IMR-90 (cell line): ENCODE measurements around the gene TUBB6. TPM values are rescaled to one million over a fixed set of nuclear protein-coding genes. Genes with fewer than 3 reads are reported as not detected.

Experiments used
- ATAC-seq: fragments of 200-7000 bp; cut with Tn5 transposase; 2 replicates; pipeline ENCODE4 v1.9.1; 2020; ENCODE audit warnings: low read depth, mild to moderate bottlenecking, moderate library complexity
- BruUV-seq: library from RNA; stranded (reverse); fragments of 400-500 nt; replicated peaks from 2 replicates; lab custom pipeline; 2021; lab: Mats Ljungman, UMichigan
- CTCF ChIA-PET: fragments of 300-600 bp; formaldehyde crosslinking; extraction: SDS; loops from one replicate; lab custom pipeline; 2021; ENCODE audit warnings: antibody characterized with exemption; lab: Yijun Ruan, JAX
- POLR2A ChIA-PET: fragments of 300-600 bp; sonication (Branson Sonifier 250); formaldehyde crosslinking; loops from one replicate; lab custom pipeline; 2022; ENCODE audit warnings: antibody characterized with exemption; ENCODE audit not compliant: unreplicated experiment; lab: Charles Lee
- DNase-seq: peaks from one replicate; pipeline ENCODE4 v3.0.0; 2013
- H2AFZ ChIP-seq: replicated peaks from 2 replicates; pipeline ENCODE3; 2013; ENCODE audit warnings: low read length, mild to moderate bottlenecking; ENCODE audit not compliant: poor library complexity
- H2AK5ac ChIP-seq: 2 replicates; pipeline ENCODE4 v1.6.1; 2013; ENCODE audit warnings: low read depth, low read length, inconsistent platforms
- H2AK9ac ChIP-seq: replicated peaks from 2 replicates; pipeline ENCODE3; 2013; ENCODE audit warnings: mild to moderate bottlenecking, low read depth, low read length, moderate library complexity; ENCODE audit not compliant: poor library complexity
- H2BK120ac ChIP-seq: 2 replicates; pipeline ENCODE4 v1.6.1; 2013; ENCODE audit warnings: low read depth, low read length, inconsistent platforms
- H2BK15ac ChIP-seq: 3 replicates; pipeline ENCODE4 v1.6.1; 2013; ENCODE audit warnings: low read depth, low read length, inconsistent platforms
- H2BK20ac ChIP-seq: 2 replicates; pipeline ENCODE4 v1.6.1; 2013; ENCODE audit warnings: low read depth, mild to moderate bottlenecking, inconsistent platforms, low read length, moderate library complexity
- H2BK5ac ChIP-seq: 2 replicates; pipeline ENCODE4 v1.6.1; 2013; ENCODE audit warnings: mild to moderate bottlenecking, low read depth, low read length, inconsistent platforms; ENCODE audit not compliant: poor library complexity, severe bottlenecking
- H3K14ac ChIP-seq: replicated peaks from 2 replicates; pipeline ENCODE4 v1.6.1; 2013; ENCODE audit warnings: low read depth, low read length, inconsistent platforms
- H3K18ac ChIP-seq: 2 replicates; pipeline ENCODE4 v1.6.1; 2013; ENCODE audit warnings: low read depth, low read length, control low read depth
- H3K23ac ChIP-seq: 2 replicates; pipeline ENCODE4 v1.6.1; 2013; ENCODE audit warnings: low read depth, low read length, inconsistent platforms
- H3K27ac ChIP-seq: 2 replicates; pipeline ENCODE4 v1.5.1; 2013; ENCODE audit warnings: mild to moderate bottlenecking, control low read depth, low read length; ENCODE audit not compliant: insufficient read depth
- H3K27me3 ChIP-seq: 2 replicates; pipeline ENCODE4 v1.6.1; 2013; ENCODE audit warnings: low read length; ENCODE audit not compliant: control insufficient read depth, insufficient read depth
- H3K36me3 ChIP-seq: 2 replicates; pipeline ENCODE4 v1.6.1; 2013; ENCODE audit warnings: low read length, mixed read lengths; ENCODE audit not compliant: control insufficient read depth, insufficient read depth
- H3K4ac ChIP-seq: 2 replicates; pipeline ENCODE4 v1.6.1; 2013; ENCODE audit warnings: low read depth, low read length, inconsistent platforms
- H3K4me1 ChIP-seq: 2 replicates; pipeline ENCODE4 v1.6.1; 2013; ENCODE audit warnings: low read length, mixed read lengths; ENCODE audit not compliant: control insufficient read depth, insufficient read depth
- H3K4me2 ChIP-seq: 2 replicates; pipeline ENCODE4 v1.6.1; 2013; ENCODE audit warnings: low read depth, mild to moderate bottlenecking, control low read depth, low read length, moderate library complexity
- H3K4me3 ChIP-seq: 2 replicates; pipeline ENCODE4 v1.5.1; 2013; ENCODE audit warnings: low read depth, mild to moderate bottlenecking, control low read depth, low read length, moderate library complexity; ENCODE audit not compliant: insufficient read depth
- H3K56ac ChIP-seq: 2 replicates; pipeline ENCODE4 v1.6.1; 2013; ENCODE audit warnings: low read length, inconsistent platforms; ENCODE audit not compliant: insufficient read depth; ENCODE audit errors: extremely low read depth
- H3K79me1 ChIP-seq, 2 experiments: 2 replicates each; pipeline ENCODE4 v1.6.1; 2013; ENCODE audit warnings: low read length in 2 of 2, inconsistent platforms in 1 of 2, low read depth in 1 of 2
- H3K9ac ChIP-seq: 2 replicates; pipeline ENCODE4 v1.6.1; 2013; ENCODE audit warnings: low read depth, low read length, control low read depth
- H3K9me1 ChIP-seq: 2 replicates; pipeline ENCODE4 v1.6.1; 2013; ENCODE audit warnings: low read length, inconsistent platforms; ENCODE audit not compliant: insufficient read depth
- H3K9me3 ChIP-seq: 2 replicates; pipeline ENCODE4 v1.6.1; 2013; ENCODE audit warnings: low read length; ENCODE audit not compliant: control insufficient read depth, insufficient read depth
- H4K20me1 ChIP-seq: 2 replicates; pipeline ENCODE4 v1.6.1; 2013; ENCODE audit warnings: low read length, inconsistent platforms; ENCODE audit not compliant: insufficient read depth
- H4K5ac ChIP-seq: 2 replicates; pipeline ENCODE4 v1.6.1; 2013; ENCODE audit warnings: mild to moderate bottlenecking, low read depth, low read length, control low read depth
- H4K8ac ChIP-seq, 2 experiments: 2 replicates each; pipeline ENCODE4 v1.6.1; 2013; ENCODE audit warnings: low read depth in 2 of 2, low read length in 2 of 2, control low read depth in 1 of 2, inconsistent platforms in 1 of 2
- H4K91ac ChIP-seq: 2 replicates; pipeline ENCODE4 v1.6.1; 2013; ENCODE audit warnings: low read depth, low read length, inconsistent platforms; ENCODE audit not compliant: insufficient read depth
- CEBPB ChIP-seq: IDR thresholded peaks from 2 replicates; pipeline ENCODE4 v1.6.1; 2012; ENCODE audit warnings: low read depth, low read length, improper control_type of control experiment
- MAZ ChIP-seq: IDR thresholded peaks from 2 replicates; pipeline ENCODE4 v1.6.1; 2012; ENCODE audit warnings: low read depth, mild to moderate bottlenecking, low read length, improper control_type of control experiment, moderate library complexity, borderline replicate concordance
- POLR2A ChIP-seq: IDR thresholded peaks from 2 replicates; pipeline ENCODE4 v1.6.1; 2012; ENCODE audit warnings: mild to moderate bottlenecking, low read depth, low read length
- RAD21 ChIP-seq: IDR thresholded peaks from 2 replicates; pipeline ENCODE4 v1.6.1; 2012; ENCODE audit warnings: low read length, improper control_type of control experiment
- RCOR1 ChIP-seq: IDR thresholded peaks from 2 replicates; pipeline ENCODE4 v1.6.1; 2012; ENCODE audit warnings: mild to moderate bottlenecking, low read length, improper control_type of control experiment; ENCODE audit not compliant: insufficient replicate concordance
- SMC3 ChIP-seq: fragments of 150-350 bp; IDR thresholded peaks from 2 replicates; pipeline ENCODE4 v1.6.1; 2016; ENCODE audit warnings: low read depth, mild to moderate bottlenecking, antibody characterized with exemption, low read length, moderate library complexity
- WGBS, 2 experiments: methylation state at CpG; one replicate each; pipeline versions ENCODE4 v1.1.5 to v1.1.7; 2013; ENCODE audit warnings: missing lambda C conversion rate in 2 of 2; ENCODE audit not compliant: insufficient read length in 1 of 2; ENCODE audit errors: extremely low coverage in 2 of 2; 5-methylcytosine and 5-hydroxymethylcytosine counted together
- dilution Hi-C: fragments of 300-500 bp; cut with HindIII; formaldehyde crosslinking; loops from one replicate; pipeline ENCODE4 v1.14.3; 2018; ENCODE audit warnings: low sequenced_read_pairs; ENCODE audit not compliant: unreplicated experiment
- in situ Hi-C: fragments of 300-500 bp; cut with MboI; formaldehyde crosslinking; loops from 3 replicates; pipeline ENCODE4 v1.14.3; 2019; ENCODE audit warnings: low sequenced_read_pairs, inconsistent platforms, mixed read lengths
- intact Hi-C: fragments of 100-400 bp; cut with micrococcal nuclease; formaldehyde crosslinking; loops from 2 replicates; pipeline ENCODE4 v1.10.0; 2022
- polyA plus RNA-seq, 3 experiments: library from polyadenylated mRNA; depleted of rRNA; stranded (reverse); fragments of >200 nt; gene quantifications; 2 replicates each; pipeline ENCODE4 v1.2.3, GENCODE V29; 2012; ENCODE audit warnings: low replicate concordance in 1 of 3
- total RNA-seq: library from RNA; depleted of rRNA; stranded (reverse); fragments of >200 nt; gene quantifications from 2 replicates; pipeline ENCODE4 v1.2.3, GENCODE V29; 2012
- TF ChIP-seq, protein P1 (sequence below): fragments of 150-350 bp; IDR thresholded peaks from 2 replicates; pipeline ENCODE4 v1.6.1; 2017; ENCODE audit warnings: mild to moderate bottlenecking, antibody characterized with exemption, low read length, low read depth
- TF ChIP-seq, protein P2 (sequence below): conservative IDR thresholded peaks from 2 replicates; pipeline ENCODE4 v1.5.1; 2012; ENCODE audit warnings: mild to moderate bottlenecking, low read depth, low read length, improper control_type of control experiment

The TUBB6 gene
- total and polyA plus RNA-seq, 2 of the 4 experiments (the other 2 are of a cell fraction) = 927 to 1,040 TPM

DNA sequence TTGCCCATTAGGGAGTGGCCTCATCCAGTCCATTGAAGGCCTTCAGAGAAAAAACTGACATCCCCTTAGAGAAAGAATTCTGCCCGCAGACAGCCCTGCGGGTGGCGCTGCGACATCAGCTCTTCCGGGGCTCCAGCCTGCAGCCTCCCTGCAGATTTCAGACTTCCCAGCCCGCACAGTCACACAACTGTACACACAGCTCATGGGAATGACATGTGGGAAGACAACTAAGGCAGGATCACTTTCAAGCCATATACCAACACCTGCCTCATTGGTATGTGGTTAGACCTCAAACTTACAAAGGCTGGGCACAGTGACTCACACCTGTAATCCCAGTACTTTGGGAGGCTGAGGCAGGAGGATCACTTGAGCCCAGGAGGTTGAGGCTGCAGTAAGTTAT lies 24.8 kb upstream of the TUBB6 start:
- Histone ChIP-seq H2BK15ac (peak overlapping the region; percentile 97; the same call in 2 of the 3 replicates), H2BK5ac (peak overlapping the region; percentile 90), H3K4ac (peak overlapping the region; percentile 95), H3K9ac (no peak overlapping the region), H2BK120ac (peak overlapping the region; percentile 95), H3K4me2 (no peak overlapping the region), H3K18ac (no peak overlapping the region), H4K91ac (peak overlapping the region; percentile 94), H3K56ac (peak overlapping the region; percentile 26; the same call in 1 of the 2 replicates), H2AK9ac (peak overlapping the region; percentile 93), H3K23ac (no peak overlapping the region), H2AK5ac (peak overlapping the region; percentile 95), H3K27me3 (no peaks in the 10 kb centered on the region), H2AFZ (no peak overlapping the region), H3K14ac (peak overlapping the region; percentile 92), H3K4me1 (peaks cover 36% of the 10 kb centered on the region), H3K79me1 (peaks cover 12 to 41% of the 10 kb centered on the region in 2 experiments), H4K8ac (peak overlapping the region; percentile 68 to 95; a peak in 3 of 4 replicates), H4K5ac (no peak overlapping the region), H3K9me1 (peaks cover 24% of the 10 kb centered on the region; the same call in 1 of the 2 replicates), H3K9me3 (no peaks in the 10 kb centered on the region), H4K20me1 (no peaks in the 10 kb centered on the region; the same call in 1 of the 2 replicates), H3K4me3 (no peak overlapping the region), H2BK20ac (peak overlapping the region; percentile 96; the same call in 1 of the 2 replicates), H3K36me3 (no peaks in the 10 kb centered on the region), H3K27ac (no peak overlapping the region)
- TF ChIP-seq RCOR1 (no peak), CEBPB (no peak), POLR2A (no peak), RAD21 (peak; percentile 51), MAZ (no peak), SMC3 (peak; percentile 17; the same call in 1 of the 2 replicates)
- TF ChIP-seq, protein P1, sequence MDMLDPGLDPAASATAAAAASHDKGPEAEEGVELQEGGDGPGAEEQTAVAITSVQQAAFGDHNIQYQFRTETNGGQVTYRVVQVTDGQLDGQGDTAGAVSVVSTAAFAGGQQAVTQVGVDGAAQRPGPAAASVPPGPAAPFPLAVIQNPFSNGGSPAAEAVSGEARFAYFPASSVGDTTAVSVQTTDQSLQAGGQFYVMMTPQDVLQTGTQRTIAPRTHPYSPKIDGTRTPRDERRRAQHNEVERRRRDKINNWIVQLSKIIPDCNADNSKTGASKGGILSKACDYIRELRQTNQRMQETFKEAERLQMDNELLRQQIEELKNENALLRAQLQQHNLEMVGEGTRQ = no peak
- TF ChIP-seq, protein P2, sequence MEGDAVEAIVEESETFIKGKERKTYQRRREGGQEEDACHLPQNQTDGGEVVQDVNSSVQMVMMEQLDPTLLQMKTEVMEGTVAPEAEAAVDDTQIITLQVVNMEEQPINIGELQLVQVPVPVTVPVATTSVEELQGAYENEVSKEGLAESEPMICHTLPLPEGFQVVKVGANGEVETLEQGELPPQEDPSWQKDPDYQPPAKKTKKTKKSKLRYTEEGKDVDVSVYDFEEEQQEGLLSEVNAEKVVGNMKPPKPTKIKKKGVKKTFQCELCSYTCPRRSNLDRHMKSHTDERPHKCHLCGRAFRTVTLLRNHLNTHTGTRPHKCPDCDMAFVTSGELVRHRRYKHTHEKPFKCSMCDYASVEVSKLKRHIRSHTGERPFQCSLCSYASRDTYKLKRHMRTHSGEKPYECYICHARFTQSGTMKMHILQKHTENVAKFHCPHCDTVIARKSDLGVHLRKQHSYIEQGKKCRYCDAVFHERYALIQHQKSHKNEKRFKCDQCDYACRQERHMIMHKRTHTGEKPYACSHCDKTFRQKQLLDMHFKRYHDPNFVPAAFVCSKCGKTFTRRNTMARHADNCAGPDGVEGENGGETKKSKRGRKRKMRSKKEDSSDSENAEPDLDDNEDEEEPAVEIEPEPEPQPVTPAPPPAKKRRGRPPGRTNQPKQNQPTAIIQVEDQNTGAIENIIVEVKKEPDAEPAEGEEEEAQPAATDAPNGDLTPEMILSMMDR = peak; percentile 36
- DNase-seq = peak; percentile 66
- intact Hi-C loops = no loop called here
- WGBS, 2 experiments = no CpG with 5 or more reads among the region's 6 CpGs
- in situ Hi-C loops = loop anchor here (10.0 kb wide), 1 partner anchor 428 kb away; the partner anchor contains the start of gene CHMP1B
- CTCF ChIA-PET = interaction anchor here (0.6 to 1.8 kb wide), 3 partner anchors 11 to 110 kb away, joined by 3 to 8 read pairs (median 7); no protein-coding TSS in a partner anchor
- dilution Hi-C loops = no loop called here
- no TSS peak for BruUV-seq
- ATAC-seq = no peak
- POLR2A ChIA-PET = interaction anchor here (1.3 kb wide), 2 partner anchors 24 kb away, joined by 3 read pairs; partner anchors contain the start of gene TUBB6
